GM19395 (cell line): ENCODE measurements around the gene CRYAB.
"Not testable (repeated sequence)": the region's sequence is repeated elsewhere in the genome, so short reads cannot be mapped to it uniquely, and the experiment has no call there.

ENCODE experiments used
- ATAC-seq: cut with Tn5 transposase; IDR thresholded peaks from one replicate; pipeline ENCODE4 v1.9.1; 2021; ENCODE audit warnings: mild to moderate bottlenecking, moderate library complexity; ENCODE audit not compliant: unreplicated experiment

The CRYAB gene

DNA sequence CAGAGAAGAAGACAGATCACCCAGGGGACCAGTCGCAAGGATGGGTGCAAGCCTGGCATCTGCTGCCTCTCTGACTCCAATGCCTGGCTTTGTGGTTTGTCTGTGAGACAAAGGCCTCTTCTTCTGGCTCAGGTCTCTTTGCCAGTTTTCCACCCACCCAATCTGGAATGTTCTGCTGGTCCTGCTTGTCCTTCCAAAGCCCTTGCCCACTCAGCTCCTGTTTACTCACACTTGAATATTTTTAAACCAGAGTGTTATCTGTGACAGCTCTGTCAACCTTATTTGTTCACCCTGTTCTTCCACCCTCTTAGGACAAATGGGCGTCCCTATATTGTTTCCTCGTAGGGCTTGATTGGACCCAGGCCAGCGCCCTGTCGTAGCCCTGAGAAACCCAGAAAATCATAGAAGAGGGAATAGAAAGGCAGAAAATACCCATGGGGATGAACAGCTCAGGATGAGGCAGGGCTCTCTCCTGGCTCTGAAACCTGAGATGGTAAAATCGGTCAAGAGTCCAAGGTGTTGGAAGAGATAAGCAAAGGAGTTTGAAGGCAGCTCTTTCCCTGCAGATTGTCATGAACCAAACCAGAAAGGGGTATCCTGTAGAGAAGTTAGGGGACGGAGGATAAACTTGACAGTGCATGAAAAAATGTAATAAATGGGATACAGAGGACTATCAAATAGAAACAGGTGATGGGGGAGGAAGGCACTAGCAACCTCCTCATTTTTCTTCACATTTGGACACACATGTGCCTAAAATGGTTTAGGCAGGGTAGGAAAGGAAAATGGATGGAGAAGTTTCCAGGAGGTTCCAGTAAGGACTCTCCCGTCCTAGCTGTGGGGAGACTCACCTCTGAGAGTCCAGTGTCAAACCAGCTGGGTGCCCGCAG, 651 bp downstream of the CRYAB start:
- ATAC-seq, result no peak

DNA sequence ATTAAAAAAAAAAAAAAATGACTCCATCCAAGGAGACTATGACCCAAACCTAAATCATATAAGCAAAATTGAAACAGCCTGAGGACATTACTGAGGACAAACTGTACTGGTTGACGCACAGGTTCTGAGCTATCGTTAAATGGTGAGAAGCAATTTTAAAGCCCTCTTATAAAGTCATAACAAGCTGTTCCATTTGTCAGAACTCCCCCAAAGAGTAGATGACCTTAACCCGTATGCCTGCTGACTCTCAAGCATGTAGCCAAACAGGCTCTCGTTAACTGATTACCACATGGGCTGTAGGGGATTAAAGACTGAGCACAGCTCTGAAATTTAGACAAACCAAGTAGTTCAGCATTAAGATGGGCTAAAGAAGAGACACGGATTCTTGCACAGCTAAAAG, 2.2 kb downstream of the CRYAB start:
- ATAC-seq, result no peak

DNA sequence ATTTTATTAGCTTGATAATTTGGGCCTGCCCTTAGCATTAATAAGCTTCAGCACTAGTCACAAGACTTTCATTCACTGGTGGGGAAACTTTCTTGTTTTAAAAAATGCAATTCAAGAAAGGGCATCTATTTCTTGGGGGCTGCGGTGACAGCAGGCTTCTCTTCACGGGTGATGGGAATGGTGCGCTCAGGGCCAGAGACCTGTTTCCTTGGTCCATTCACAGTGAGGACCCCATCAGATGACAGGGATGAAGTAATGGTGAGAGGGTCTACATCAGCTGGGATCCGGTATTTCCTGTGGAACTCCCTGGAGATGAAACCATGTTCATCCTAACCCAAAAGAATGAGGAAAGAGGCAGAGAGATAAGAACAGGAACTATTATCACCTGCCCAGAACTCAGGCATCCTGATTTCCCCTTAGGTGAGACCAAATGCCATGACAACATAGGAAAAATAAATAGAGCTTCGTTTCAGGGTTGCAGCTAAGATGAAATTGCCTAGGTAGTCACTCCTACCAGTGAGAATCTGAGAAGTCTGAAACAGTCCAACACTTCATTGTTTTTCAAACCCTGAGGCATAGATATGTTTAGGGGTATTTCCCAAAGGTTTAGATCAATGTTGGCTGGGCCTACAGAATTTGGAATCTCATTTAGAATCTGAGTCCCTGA, 2.8 kb downstream of the CRYAB start:
- no peak for ATAC-seq

DNA sequence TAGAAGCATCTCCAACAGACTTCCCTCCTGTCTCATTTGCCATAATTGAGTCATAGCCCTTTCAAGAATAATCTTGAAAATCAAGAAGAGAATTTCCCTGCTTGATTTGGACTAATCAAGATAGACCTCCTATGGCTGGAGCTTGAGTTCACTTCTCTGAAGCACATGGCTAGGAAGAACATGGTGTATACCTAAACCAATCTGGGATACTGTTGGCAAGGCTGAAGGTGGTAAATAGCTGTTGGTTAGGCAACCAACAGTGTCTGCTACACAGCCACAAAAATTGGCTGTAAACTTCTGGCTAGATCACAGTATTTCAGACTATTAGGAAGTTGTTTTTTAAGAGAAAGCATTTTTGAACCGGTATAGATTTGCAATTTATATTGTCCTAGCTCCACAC, 4.9 kb downstream of the CRYAB start:
- no peak for ATAC-seq

DNA sequence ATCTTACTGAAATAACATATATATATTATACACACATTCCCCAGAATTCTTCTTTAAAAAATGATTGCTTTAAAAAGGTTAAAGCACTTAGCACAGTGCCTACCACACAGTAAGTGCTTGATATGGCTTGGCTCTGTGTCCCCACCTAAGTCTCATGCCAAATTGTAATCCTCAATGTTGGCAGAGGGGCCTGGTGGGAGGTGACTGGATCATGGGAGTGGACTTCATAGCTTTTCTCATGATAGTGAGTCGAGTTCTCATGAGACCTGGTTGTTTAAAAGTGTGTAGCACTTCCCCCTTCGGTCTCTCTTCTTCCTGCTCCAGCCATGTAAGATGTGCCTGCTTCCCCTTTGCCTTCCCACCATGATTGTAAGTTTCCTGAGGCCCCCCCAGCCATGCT, 6.2 kb downstream of the CRYAB start:
- ATAC-seq, result no peak

DNA sequence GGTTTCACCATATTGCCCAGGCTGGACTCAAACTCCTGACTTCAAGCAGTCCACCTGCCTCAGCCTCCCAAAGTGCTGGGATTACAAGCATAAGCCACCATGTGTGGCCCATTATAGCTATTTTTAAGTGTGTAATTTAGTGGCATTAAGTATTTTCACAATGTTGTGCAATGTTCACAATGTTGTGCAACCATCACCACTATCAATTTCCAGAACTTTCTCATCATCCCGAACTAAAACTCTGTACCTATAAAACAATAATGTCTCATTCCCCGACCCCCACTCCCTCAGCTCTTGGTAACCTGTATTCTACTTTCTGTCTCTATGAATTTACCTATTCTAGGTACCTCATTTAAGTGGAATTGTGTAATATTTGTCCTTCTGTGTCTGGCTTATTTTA, 24.7 kb downstream of the CRYAB start:
- no peak for ATAC-seq

DNA sequence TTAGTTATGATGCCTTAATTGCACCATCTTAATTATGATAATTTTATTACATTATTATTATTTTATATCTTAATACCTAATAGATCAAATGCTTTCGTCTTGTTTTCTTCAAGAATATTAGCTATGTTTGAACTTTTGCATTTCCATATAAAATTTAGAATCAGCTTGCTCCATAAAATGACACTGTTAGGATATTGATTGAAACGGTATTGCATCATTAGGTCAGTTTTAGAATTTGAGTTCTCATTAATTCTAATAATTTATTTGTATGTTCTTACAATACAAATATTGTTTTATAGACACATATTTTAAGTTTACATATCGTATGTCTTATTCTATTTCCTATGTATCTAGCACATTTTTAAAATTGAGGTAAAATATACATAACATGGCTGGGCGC, 25.5 kb downstream of the CRYAB start:
- ATAC-seq, result no peak

DNA sequence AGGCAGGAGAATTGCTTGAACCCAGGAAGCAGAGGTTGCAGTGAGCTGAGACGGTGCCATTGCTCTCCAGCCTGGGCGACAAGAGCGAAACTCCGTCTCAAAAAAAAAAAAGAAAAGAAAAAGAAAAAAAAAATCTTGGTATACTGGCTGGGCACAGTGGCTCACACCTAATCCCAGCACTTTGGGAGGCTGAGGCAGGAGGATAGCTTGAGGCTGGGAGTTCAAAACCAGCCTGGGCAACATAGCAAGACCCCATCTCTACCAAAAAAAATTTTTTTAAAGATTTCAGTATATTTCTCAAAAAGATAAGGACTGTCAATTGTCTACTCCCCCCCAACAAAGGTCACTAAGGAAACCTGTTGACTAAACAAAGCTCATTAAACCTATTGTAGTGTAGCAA, 26.5 kb downstream of the CRYAB start:
- ATAC-seq, result not testable (repeated sequence)

DNA sequence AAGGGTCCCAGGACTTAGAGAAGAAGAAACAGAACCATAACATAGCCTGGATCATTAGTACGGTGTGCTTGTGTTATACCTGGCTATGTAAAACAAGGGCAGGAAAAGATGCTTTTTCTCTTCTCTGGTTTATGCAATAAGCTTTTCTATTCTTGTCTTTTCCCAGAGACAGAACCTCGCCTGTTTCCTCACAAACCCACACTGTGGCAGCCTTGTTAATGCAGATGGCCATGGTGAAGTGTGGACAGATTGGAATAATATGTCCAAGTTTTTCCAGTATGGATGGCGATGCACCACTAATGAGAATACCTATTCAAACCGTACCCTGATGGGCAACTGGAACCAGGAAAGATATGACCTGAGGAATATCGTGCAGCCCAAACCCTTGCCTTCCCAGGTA, 29.4 kb downstream of the CRYAB start:
- ATAC-seq, result no peak

DNA sequence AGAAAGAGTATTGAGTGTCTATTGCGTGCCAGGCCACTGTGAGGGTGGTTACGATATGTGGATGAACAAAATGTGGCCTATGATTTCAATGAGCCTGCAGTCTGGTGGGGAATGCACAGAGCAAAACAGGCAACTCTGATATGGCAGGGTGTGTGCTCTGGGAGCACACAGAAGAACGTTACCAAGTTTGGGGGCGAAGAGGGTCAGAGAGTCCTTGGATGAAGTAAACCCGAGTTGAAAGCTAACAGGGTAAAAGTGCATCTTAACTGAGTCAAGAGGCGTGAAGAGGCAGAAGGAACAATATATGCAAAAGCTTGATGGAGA, 32.0 kb downstream of the CRYAB start:
- no peak for ATAC-seq

DNA sequence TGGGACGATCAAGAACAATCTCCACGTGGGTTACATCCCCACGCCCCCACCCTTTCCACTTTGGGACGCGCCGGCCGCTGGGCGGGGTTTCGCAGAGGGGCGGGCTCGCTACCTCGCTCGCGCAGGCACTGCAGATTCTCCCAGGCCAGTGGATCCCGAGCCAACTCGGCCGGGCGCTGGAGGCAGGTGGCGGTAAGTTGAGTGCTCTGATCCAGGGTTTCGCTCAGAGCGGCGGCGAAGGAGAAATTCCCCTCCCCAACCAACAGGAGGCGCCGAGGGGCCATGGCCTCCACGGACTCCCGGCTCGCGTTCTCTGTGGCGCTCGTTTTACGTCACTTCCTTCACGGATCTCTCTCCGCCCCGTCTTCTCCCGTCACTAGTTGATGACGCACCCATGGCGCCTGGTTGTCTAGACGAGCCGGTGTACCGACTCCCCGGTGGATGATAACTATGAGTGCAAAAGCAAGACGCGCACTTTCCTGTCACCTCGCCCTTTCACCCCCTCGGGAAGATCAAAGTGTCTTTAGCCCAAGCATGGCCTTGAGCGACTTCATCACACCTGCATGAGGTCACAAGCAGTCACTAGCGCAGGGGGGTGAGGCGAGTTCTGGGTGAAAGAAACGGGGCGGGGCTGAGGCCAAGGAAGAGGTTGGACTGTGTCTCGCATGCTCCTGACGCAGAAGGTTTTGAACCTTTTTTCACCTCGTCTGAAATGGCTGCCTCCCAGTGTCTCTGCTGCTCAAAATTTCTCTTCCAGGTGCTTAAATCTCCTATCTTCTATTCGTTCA, 32.5 kb downstream of the CRYAB start, which contains the start of the genes CFAP68 and FDXACB1:
Gene CFAP68 (plus strand): TSS at position 693 of the 788 bp plus-strand sequence. CDS start 20 bp downstream, at position 713.
Gene FDXACB1 (minus strand): TSS at position 317 of the 788 bp plus-strand sequence. CDS start 33 bp downstream, at position 284.
- peak; percentile 95 for ATAC-seq

DNA sequence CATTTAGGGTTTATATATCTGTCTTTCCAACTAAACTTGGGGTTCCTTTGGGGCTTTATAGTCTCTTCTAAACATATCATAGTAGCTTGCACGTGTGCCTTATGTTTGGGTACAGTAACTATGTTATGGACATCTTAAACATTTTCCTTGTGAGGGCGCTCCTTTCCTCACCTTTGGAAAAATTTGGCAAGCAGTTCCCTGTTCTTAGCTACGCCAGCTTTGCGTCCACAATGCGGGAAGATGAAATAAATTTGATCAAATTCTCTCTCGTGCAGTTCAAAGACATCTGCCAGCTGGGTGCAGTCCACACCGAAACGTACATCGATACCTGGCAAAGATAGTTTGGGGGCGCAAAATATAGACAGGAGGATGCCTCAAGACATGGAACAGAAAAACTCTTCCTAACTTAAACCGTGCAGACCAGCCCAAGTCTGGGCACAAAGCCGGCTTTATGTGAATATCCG, 33.2 kb downstream of the CRYAB start:
- ATAC-seq, result no peak

DNA sequence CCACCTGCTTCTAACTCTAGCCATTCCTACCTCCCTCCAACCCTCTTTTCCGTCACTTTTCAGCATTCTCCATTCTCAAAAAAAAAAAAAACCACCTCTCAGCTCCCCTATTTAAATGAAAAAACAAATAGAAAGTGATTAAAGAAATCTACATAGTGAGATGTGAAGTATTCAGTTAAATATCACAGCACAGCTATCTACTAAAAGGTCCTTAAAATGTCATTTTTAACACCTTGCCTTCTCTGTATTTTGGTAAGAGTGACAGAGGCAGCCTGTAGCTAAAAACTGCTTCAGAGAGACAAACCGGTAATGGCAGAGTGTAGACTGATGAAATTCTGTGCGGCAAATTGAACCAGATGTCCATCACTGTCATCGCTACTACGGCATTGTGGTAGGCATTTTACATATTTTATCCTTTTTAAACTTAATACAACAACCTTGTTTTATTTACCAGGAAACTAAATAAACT, 39.8 kb downstream of the CRYAB start:
- no peak for ATAC-seq

DNA sequence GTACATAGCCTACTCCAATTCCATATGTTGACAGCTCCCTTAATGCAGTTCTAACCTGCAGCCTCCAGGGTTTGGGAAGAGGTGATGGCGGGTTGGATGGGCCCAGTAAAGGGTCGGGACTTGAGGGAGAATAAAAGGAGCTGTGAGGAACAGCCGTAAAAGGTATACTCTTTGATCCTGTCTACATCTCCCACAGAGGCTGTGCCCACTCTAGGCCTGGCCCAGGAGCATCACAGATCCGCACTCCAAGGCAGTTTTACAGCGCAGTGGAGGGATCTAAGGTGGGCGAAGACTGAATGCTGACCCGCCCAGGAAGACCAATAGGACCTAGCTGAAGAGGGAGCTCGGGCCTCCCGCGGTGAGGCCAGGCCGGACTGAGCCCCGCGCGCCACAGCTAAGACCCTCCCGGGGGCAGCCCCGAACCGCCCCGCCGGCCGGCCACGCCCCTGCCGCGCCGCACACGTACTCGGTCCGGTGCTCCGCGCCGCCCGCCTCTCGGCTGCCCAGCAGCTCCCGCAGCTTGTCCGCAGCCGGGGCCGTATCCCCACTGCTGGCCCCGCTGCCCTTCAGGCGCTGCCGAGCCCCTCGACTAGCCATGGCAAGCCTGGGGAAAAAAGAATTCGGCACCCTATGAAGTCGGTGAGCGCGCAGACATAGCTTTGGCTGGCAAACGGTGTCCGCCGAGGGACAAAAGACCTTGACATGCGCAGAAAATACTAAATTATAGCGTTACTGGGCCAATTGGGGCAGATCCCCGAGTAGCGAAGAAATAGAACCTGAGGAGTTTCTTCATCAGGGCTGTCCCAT, 40.5 kb downstream of the CRYAB start, which contains the start of gene ALG9:
Gene ALG9 (minus strand): TSS at position 696 of the 807 bp plus-strand sequence. CDS start 99 bp downstream, at position 597.
- peak; percentile 90 for ATAC-seq

DNA sequence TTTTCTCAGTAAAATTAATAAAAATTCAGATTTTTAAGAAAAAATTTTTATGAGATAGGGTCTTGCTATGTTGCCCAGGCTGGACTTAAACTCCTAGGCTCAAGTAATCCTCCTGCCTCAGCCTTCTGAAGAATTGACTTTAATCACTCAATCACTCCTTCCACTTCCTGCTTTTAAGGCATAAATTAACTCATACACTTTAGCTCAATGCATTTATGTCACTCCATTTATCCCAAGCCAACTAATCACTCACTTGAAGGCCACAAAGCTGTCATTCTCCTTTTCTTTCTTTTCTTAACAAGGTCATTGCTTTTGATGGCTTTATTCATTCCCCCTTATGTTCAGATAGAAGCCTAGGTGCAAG, 41.1 kb downstream of the CRYAB start:
- ATAC-seq, result peak; percentile 26

DNA sequence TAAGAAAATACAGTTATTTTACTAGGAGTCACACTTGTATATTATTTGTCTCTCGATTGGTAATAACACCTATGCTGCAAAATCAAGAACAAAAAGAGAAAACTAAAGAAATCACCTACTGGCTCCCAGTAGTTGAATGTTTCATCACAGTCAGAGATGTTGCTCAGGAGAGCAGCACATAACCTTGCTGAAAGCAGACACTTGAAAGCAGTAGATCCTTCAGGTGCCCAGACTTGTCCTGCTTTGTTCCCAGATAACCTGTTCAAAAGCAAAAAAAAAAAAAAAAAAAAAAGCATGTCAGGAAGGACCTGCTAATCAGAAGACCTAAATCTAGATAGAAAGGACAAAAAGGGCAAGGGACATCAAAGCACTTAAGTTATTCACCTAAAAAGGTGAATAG, 41.5 kb downstream of the CRYAB start:
- no peak for ATAC-seq

DNA sequence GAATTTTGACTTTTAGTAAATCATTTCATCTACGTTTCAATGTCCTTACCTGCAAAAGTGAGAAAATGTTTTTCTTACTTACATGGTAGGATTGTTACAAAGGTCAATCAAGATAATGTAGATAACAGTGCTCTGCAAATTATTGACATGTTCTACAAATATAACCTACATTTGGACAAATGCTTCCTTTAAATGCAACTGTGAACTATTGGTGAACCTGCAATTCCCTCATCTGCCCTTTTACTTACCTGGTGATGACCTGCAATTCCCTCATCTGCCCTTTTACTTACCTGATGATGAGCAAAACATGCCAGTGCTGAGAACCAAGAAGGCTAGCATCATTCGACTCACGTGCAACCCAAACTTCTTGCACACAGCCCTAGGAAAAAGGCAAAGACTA, 51.3 kb downstream of the CRYAB start:
- ATAC-seq, result no peak
